ENCODE measurements around the gene SEC31B. TPM values are rescaled to one million over a fixed set of nuclear protein-coding genes. Genes with fewer than 3 reads are reported as not detected.

SEC31B gene
- total RNA-seq, 4 donors from 2014 or later: 5.0 to 9.4 (median 8.3) TPM

DNA sequence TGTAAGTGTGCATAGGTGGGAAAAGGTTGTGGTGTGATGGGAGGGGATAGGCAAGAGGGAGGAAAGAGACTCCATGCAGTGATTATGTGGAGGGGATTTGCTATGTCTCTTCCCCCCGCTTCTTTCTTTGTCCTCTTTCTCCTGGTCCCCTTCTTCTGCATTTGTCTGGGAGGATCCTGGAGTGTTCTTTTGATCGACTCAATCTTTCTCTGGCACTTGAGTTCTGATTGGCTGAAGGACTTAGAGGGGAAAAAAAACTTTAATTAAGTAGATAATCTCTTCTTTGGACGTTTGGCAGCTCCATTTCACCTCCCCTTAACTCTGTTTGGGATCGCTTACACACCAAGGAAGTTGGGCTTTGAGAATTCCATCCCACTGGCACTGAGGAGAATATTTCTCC lies 57.0 kb downstream of the SEC31B start, which contains the start of gene WNT8B:
Gene WNT8B (plus strand): TSS at position 301 of the 400 bp plus-strand sequence. CDS start 160 bp downstream, outside the sequence.
- ATAC-seq (ENCODE audit: low FRiP score) (no peak), DNase-seq (ENCODE audit: low spot score) (no peak)
- TF ChIP-seq, protein P1, sequence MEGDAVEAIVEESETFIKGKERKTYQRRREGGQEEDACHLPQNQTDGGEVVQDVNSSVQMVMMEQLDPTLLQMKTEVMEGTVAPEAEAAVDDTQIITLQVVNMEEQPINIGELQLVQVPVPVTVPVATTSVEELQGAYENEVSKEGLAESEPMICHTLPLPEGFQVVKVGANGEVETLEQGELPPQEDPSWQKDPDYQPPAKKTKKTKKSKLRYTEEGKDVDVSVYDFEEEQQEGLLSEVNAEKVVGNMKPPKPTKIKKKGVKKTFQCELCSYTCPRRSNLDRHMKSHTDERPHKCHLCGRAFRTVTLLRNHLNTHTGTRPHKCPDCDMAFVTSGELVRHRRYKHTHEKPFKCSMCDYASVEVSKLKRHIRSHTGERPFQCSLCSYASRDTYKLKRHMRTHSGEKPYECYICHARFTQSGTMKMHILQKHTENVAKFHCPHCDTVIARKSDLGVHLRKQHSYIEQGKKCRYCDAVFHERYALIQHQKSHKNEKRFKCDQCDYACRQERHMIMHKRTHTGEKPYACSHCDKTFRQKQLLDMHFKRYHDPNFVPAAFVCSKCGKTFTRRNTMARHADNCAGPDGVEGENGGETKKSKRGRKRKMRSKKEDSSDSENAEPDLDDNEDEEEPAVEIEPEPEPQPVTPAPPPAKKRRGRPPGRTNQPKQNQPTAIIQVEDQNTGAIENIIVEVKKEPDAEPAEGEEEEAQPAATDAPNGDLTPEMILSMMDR (IDR thresholded peaks at IDR 0.05): no peak

DNA sequence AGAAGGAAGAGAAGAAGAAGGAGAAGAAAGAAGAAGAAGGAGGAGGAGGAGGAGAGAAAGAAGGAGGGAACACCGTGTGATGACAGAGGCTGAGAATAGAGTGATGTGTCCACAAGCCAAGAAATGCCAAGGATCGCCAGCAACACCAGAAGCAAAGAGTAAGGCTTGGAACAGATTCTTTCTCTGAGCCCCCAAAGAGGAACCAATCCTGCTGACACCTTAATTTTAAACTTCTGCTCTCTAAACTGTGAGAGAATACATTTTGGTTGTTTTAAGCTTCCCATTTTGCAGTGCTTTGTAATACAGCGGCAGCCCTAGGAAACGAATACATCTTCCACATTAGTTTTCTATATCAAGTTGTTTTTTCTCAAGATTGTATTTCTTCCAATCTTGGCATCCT lies 70.7 kb downstream of the SEC31B start:
- TF ChIP-seq, protein P1 (IDR thresholded peaks at IDR 0.05): no peak
- ATAC-seq (ENCODE audit: low FRiP score) (no peak), DNase-seq (ENCODE audit: low spot score) (no peak)

- TF ChIP-seq, protein P1 (IDR thresholded peaks at IDR 0.05): no peak
- no peak for DNase-seq (ENCODE audit: low spot score)
- no peak for ATAC-seq (ENCODE audit: low FRiP score)
Measured at GRCh38 chr10:100447663-100448062, 72.0 kb downstream of the SEC31B start.

DNA sequence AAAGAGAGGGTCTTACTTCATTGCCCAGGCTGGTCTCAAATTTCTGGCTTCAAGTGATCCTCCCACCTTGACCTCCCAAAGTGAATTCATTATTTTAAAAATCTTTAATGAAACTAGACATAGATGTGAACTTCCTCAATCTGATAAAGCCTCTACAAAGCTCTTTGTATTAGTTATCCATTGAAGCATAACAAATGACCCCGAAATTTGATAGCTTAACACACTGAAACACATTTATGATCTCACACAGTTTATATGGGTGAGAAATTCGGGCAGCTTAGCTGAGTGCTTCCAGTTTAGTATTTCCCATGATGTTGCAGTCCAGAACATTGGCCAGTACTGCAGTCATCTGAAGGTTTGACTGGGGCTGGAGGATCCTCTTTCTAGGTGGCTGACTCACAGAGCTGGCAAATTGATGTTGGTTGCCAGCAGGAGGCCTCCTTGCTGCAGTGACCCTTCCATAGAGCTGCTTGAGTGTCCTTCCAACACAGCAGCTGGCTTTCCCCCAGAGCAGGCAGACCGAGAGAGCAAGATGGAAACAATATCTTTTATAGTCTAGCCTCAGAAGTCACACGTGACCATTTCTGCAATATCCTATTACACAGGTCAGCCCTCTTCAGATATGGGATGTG lies 73.4 kb downstream of the SEC31B start:
- DNase-seq (ENCODE audit: low spot score) (no peak), ATAC-seq (ENCODE audit: low FRiP score) (no peak)
- TF ChIP-seq, protein P1 (IDR thresholded peaks at IDR 0.05): no peak

GRCh38 chr10:100442548-100442947 lies 77.1 kb downstream of the SEC31B start:
- ATAC-seq (ENCODE audit: low FRiP score) (no peak), DNase-seq (ENCODE audit: low spot score) (no peak)
- TF ChIP-seq, protein P1 (IDR thresholded peaks at IDR 0.05): no peak

GRCh38 chr10:100438674-100439315 lies 80.9 kb downstream of the SEC31B start:
- DNase-seq (ENCODE audit: low spot score) (no peak), ATAC-seq (ENCODE audit: low FRiP score) (no peak)
- TF ChIP-seq, protein P1 (IDR thresholded peaks at IDR 0.05): no peak

Other genes with a start within 250 kb of the SEC31B start
- 10 to 100 TPM; 27.0 to 32.5 (median 29.5) TPM for gene BLOC1S2, start 233.2 kb downstream of the SEC31B start, total RNA-seq
- under 1 TPM in 2 of 4 donors, not detected in 2; 0.24 to 0.37 TPM for gene PKD2L1, start 189.6 kb downstream of the SEC31B start, total RNA-seq
- gene SCD, start 172.6 kb downstream of the SEC31B start, total RNA-seq: 1,000 to 10,000 TPM in 1 of 4 donors, 100 to 1,000 TPM in 3; 258 to 1,217 (median 417) TPM
- not detected for gene WNT8B, start 56.9 kb downstream of the SEC31B start, total RNA-seq
- 100 to 1,000 TPM; 104 to 180 (median 125) TPM for gene NDUFB8, start 10.0 kb upstream of the SEC31B start, total RNA-seq
- 10 to 100 TPM in 3 of 4 donors, 1 to 10 TPM in 1; 9.1 to 15.8 (median 11.5) TPM for gene HIF1AN, start 16.1 kb upstream of the SEC31B start, total RNA-seq
- not detected for gene PAX2, start 225.7 kb upstream of the SEC31B start, total RNA-seq